Stimulated activated CD4-positive, alpha-beta T cell treated with anti-CD3 and anti-CD28 coated beads, TNF-alpha, amount 100 ng/mL, for 4 hours (primary cell): ENCODE measurements around the gene DCLK2.

Source experiments
- DNase-seq, 3 experiments: peaks; one replicate each; pipeline ENCODE4 v3.0.0-alpha.2; 2020; ENCODE audit warnings: low read depth in 3 of 3

The DCLK2 gene

GRCh38 chr4:150078041-150078578 is at the start of gene DCLK2:
Gene DCLK2 (plus strand): TSS chr4:150078445. CDS start chr4:150079028, 583 bp downstream.
- DNase-seq: no peak

GRCh38 chr4:150032541-150032940 is 45.7 kb upstream of the DCLK2 start:
- DNase-seq: no peak

- DNase-seq: no peak
These were observed 45.2 kb upstream of the DCLK2 start for GRCh38 chr4:150033081-150033480.

- no peak for DNase-seq
These were observed 44.3 kb upstream of the DCLK2 start for GRCh38 chr4:150033901-150034300.

GRCh38 chr4:150037251-150037856 is 40.9 kb upstream of the DCLK2 start:
- no peak for DNase-seq

- no peak for DNase-seq
These were observed 39.7 kb upstream of the DCLK2 start for GRCh38 chr4:150038335-150039076.

- no peak for DNase-seq
These were observed 38.7 kb upstream of the DCLK2 start for GRCh38 chr4:150039274-150040127.

GRCh38 chr4:150044517-150044916 is 33.7 kb upstream of the DCLK2 start:
- DNase-seq: no peak

- DNase-seq: no peak
These were observed 32.8 kb upstream of the DCLK2 start for GRCh38 chr4:150045410-150045809.

- DNase-seq: no peak
These were observed 31.5 kb upstream of the DCLK2 start for GRCh38 chr4:150046728-150047217.

GRCh38 chr4:150047546-150047945 is 30.7 kb upstream of the DCLK2 start:
- DNase-seq: no peak

GRCh38 chr4:150049682-150050081 is 28.6 kb upstream of the DCLK2 start:
- DNase-seq: no peak

GRCh38 chr4:150050566-150050965 is 27.7 kb upstream of the DCLK2 start:
- no peak for DNase-seq

GRCh38 chr4:150051111-150051510 is 27.1 kb upstream of the DCLK2 start:
- no peak for DNase-seq

GRCh38 chr4:150055467-150055866 is 22.8 kb upstream of the DCLK2 start:
- DNase-seq: no peak

- DNase-seq: no peak
These were observed 21.7 kb upstream of the DCLK2 start for GRCh38 chr4:150056569-150056968.

- DNase-seq: no peak
These were observed 17.0 kb upstream of the DCLK2 start for GRCh38 chr4:150061086-150061776.

- DNase-seq: no peak
These were observed 15.1 kb upstream of the DCLK2 start for GRCh38 chr4:150063128-150063527.

GRCh38 chr4:150065740-150066139 is 12.5 kb upstream of the DCLK2 start:
- DNase-seq: no peak

- DNase-seq: no peak
These were observed 10.4 kb upstream of the DCLK2 start for GRCh38 chr4:150067859-150068258.

GRCh38 chr4:150068300-150068960 is 9.8 kb upstream of the DCLK2 start:
- DNase-seq: no peak
